Cardiac fibroblast (primary cell): ENCODE results near the gene FOXF1.
A peak's percentile ranks its signal among the peaks of the same experiment; 100 is the strongest.

ENCODE experiments used
- DNase-seq, 2 donors: peaks; one replicate each; pipeline versions ENCODE4 v3.0.0 to v3.0.0-alpha.2; 2010; ENCODE audit warnings: low read depth in 2 of 2
- H3K4me3 ChIP-seq, 2 donors: replicated peaks in 1 of 2; 1 replicate in 1 of 2; 2 replicates in 1 of 2; pipeline ENCODE4 v1.5.1; 2011; ENCODE audit warnings: low read depth in 2 of 2, low read length in 2 of 2, mild to moderate bottlenecking in 2 of 2, moderate library complexity in 1 of 2
- CTCF ChIP-seq: IDR thresholded peaks from one replicate; pipeline ENCODE4 v1.5.1; 2011; ENCODE audit warnings: low read depth, mild to moderate bottlenecking, low read length, inconsistent platforms

Gene FOXF1

GRCh38 chr16:86504315-86505184, 5.8 kb upstream of the FOXF1 start:
- no peak for TF ChIP-seq CTCF
- H3K4me3 ChIP-seq: no peak overlapping the region
- DNase-seq: no peak

GRCh38 chr16:86505185-86505898, 5.0 kb upstream of the FOXF1 start:
- no peak for TF ChIP-seq CTCF

GRCh38 chr16:86505899-86506864, 4.1 kb upstream of the FOXF1 start:
- H3K4me3 ChIP-seq: no peak overlapping the region
- no peak for DNase-seq
- no peak for TF ChIP-seq CTCF

More at GRCh38 chr16:86505185-86505898, 5.0 kb upstream of the FOXF1 start:
- no peak for DNase-seq
- peak overlapping the region in 1 of 2 donors; percentile 19 for H3K4me3 ChIP-seq

GRCh38 chr16:86507173-86508027, 2.9 kb upstream of the FOXF1 start:
- TF ChIP-seq CTCF: no peak
- no peak for DNase-seq
- no peak overlapping the region for H3K4me3 ChIP-seq

- no peak overlapping the region for H3K4me3 ChIP-seq
- peak; percentile 18 to 27 for DNase-seq
- no peak for TF ChIP-seq CTCF
These were observed 2.0 kb upstream of the FOXF1 start for GRCh38 chr16:86508028-86508946.
